ENCODE data around the gene SLC22A8. TPM values are rescaled to one million over a fixed set of nuclear protein-coding genes. Genes with fewer than 3 reads are reported as not detected.

SLC22A8 gene
- total and polyA plus RNA-seq, 2 experiments from 2014 or later, result not detected

DNA sequence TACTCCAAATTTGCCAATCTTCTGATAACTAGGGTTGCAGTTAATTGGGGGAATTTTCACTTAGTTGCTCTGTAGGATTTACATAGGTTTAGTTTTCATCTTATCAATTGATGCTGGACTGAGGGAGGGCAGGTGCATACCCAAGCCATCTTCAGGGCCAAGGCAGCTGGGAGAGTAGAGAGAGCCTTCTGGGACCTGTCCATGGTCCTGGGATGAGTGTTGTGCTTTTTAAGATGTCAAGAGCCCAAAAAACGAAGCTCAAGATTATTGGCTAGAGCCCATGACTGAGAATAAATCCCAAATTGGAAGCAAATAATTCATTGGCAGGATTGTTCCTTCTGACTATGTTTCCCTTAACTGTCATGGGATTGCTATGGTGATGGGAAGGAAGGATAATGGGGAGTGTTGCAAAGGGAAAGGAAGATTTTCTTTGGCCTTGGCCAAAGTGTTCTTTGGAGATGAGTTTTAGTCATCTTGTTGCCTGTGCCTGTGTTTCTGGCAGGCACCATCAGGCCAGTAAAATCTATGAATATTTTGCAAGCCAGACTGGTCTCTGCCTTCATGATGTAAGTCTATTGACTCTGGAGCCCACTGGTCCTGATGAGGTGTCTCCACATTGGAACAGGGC is 35.4 kb downstream of the SLC22A8 start:
- H3K9me2 ChIP-seq (ENCODE audit: insufficient read depth), result no peaks in the 10 kb centered on the region
- H3K4me2 ChIP-seq (ENCODE audit: unreplicated experiment), result no peak overlapping the region
- WGBS, 2 experiments (ENCODE audit: low coverage in 1 of 2, low lambda C conversion rate in 2 of 2, missing lambda C conversion rate in 2 of 2), result 0 to 2% methylated on average over 1 of the region's 1 CpG
- no peak overlapping the region for H3K4me3 ChIP-seq
- no peak overlapping the region for H3K27ac ChIP-seq
- in situ Hi-C loops (cut with MboI), result no loop called here
- TF ChIP-seq EZH2 (IDR thresholded peaks at IDR 0.05; ENCODE audit: insufficient read depth, poor library complexity, severe bottlenecking) (no peak), EZH2phosphoT487 (IDR thresholded peaks at IDR 0.05; ENCODE audit: insufficient read depth, low read depth) (no peak)
- peak; percentile 30 for DNase-seq
- no peaks in the 10 kb centered on the region for H3K27me3 ChIP-seq (replicated peaks; ENCODE audit: insufficient read depth)
- no peaks in the 10 kb centered on the region for H3K9me3 ChIP-seq (ENCODE audit: low read depth)
- H3K79me2 ChIP-seq (ENCODE audit: insufficient read depth), result no peaks in the 10 kb centered on the region
- no peak overlapping the region for H2AFZ ChIP-seq
- no peaks in the 10 kb centered on the region for H4K20me1 ChIP-seq (ENCODE audit: insufficient read depth)
- H3K4me1 ChIP-seq (ENCODE audit: insufficient read depth), result no peaks in the 10 kb centered on the region
- H3K36me3 ChIP-seq (ENCODE audit: low read depth), result no peaks in the 10 kb centered on the region
- H3K9ac ChIP-seq, result no peak overlapping the region
- no peaks in the 10 kb centered on the region for H3F3A ChIP-seq (ENCODE audit: insufficient read depth)

DNA sequence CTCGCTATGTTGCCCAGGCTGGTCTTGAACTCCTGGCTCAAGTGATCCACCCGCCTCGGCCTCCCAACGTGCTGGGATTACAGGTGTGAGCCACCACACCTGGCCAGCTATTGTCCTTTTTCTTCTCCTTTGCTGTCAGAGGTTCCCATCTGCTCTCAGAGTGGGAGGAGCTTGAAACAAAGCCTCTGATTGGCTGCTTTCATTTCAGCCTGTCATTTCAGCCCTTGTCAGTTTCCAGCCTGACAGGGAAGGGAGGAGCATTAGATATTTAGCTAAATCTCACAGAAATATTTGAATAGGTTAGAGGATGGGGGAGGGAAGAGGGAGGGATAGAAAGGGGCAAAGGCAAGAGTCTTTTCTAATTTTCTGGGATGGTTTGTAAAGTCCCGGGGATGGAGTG is 39.5 kb downstream of the SLC22A8 start:
- Histone ChIP-seq H3K4me1 (ENCODE audit: insufficient read depth) (no peaks in the 10 kb centered on the region), H3K27me3 (replicated peaks; ENCODE audit: insufficient read depth) (no peaks in the 10 kb centered on the region), H3K4me3 (no peak overlapping the region), H3K4me2 (ENCODE audit: unreplicated experiment) (no peak overlapping the region), H3F3A (ENCODE audit: insufficient read depth) (no peaks in the 10 kb centered on the region), H3K9ac (no peak overlapping the region), H3K27ac (no peak overlapping the region), H3K9me3 (ENCODE audit: low read depth) (no peaks in the 10 kb centered on the region), H3K9me2 (ENCODE audit: insufficient read depth) (no peaks in the 10 kb centered on the region), H3K79me2 (ENCODE audit: insufficient read depth) (no peaks in the 10 kb centered on the region), H2AFZ (no peak overlapping the region), H4K20me1 (ENCODE audit: insufficient read depth) (no peaks in the 10 kb centered on the region), H3K36me3 (ENCODE audit: low read depth) (no peaks in the 10 kb centered on the region)
- DNase-seq, result no peak
- 27 to 29% methylated on average over 5 of the region's 5 CpGs for WGBS, 2 experiments (ENCODE audit: low coverage in 1 of 2, low lambda C conversion rate in 2 of 2, missing lambda C conversion rate in 2 of 2)
- in situ Hi-C loops (cut with MboI), result no loop called here
- no peak for TF ChIP-seq EZH2phosphoT487 (IDR thresholded peaks at IDR 0.05; ENCODE audit: insufficient read depth, low read depth)
- no peak for TF ChIP-seq EZH2 (IDR thresholded peaks at IDR 0.05; ENCODE audit: insufficient read depth, poor library complexity, severe bottlenecking)

DNA sequence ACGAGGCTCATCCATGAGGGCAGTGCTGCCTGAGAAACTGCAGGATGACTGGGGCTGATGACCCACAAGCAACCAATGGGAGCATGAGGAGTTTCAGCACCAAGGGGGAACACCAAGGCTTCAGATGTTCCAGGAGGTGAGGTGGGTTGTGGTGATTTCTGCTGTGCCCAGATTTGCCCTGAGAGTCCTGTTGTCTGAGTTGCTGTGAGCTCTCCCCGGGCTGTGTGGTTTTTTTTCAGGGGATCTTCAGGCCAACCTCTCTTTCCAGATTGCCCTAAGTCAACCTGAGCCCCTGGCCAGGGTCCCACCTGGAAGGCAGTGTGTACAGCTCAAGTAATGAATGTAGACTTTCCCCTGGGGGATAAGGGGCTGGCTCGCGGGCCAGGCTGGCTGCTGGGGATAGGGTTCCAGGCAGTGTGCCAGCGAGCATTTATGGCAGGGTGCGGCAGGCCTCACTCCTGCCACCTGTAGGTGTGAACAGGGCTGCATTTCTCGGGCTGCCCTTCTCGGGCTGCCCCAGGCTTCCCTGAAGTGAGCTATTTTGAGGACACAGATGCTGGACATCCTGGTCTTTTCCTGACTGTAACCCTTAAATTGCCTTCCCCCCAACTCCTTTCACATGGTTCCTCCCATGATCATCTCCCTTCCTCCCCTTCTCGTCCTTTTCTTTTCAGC is 40.7 kb downstream of the SLC22A8 start:
- Histone ChIP-seq H3K79me2 (ENCODE audit: insufficient read depth) (no peaks in the 10 kb centered on the region), H3F3A (ENCODE audit: insufficient read depth) (no peaks in the 10 kb centered on the region), H4K20me1 (ENCODE audit: insufficient read depth) (no peaks in the 10 kb centered on the region), H3K4me2 (ENCODE audit: unreplicated experiment) (no peak overlapping the region), H2AFZ (no peak overlapping the region), H3K9me2 (ENCODE audit: insufficient read depth) (no peaks in the 10 kb centered on the region), H3K4me1 (ENCODE audit: insufficient read depth) (no peaks in the 10 kb centered on the region), H3K27me3 (replicated peaks; ENCODE audit: insufficient read depth) (peaks cover 3% of the 10 kb centered on the region), H3K9ac (no peak overlapping the region), H3K4me3 (no peak overlapping the region), H3K36me3 (ENCODE audit: low read depth) (no peaks in the 10 kb centered on the region), H3K9me3 (ENCODE audit: low read depth) (no peaks in the 10 kb centered on the region), H3K27ac (no peak overlapping the region)
- TF ChIP-seq EZH2 (IDR thresholded peaks at IDR 0.05; ENCODE audit: insufficient read depth, poor library complexity, severe bottlenecking) (no peak), EZH2phosphoT487 (IDR thresholded peaks at IDR 0.05; ENCODE audit: insufficient read depth, low read depth) (no peak)
- WGBS, 2 experiments (ENCODE audit: low coverage in 1 of 2, low lambda C conversion rate in 2 of 2, missing lambda C conversion rate in 2 of 2), result 9 to 11% methylated on average over 9 of the region's 9 CpGs
- peak; percentile 32 for DNase-seq
- in situ Hi-C loops (cut with MboI), result no loop called here

DNA sequence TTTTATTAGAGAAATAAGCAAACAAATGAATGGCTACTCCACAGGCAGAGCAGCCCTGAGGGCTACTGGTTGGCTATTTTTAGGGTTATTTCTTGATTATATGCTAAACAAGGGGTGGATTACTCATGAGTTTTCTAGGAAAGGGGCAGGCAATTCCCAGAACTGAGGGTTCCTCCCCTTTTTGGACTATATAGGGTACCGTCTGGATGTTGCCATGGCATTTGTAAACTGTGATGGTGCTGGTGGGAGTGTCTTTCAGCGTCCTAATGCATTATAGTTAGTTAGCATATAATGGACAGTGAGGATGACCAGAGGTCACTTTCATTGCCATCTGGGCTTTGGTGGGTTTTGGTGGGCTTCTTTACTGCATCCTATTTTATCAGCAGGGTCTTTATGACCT is 50.1 kb downstream of the SLC22A8 start:
- H3K36me3 ChIP-seq (ENCODE audit: low read depth), result no peaks in the 10 kb centered on the region
- H3K9me2 ChIP-seq (ENCODE audit: insufficient read depth), result no peaks in the 10 kb centered on the region
- H3K27me3 ChIP-seq (replicated peaks; ENCODE audit: insufficient read depth), result peaks cover 7% of the 10 kb centered on the region
- no peaks in the 10 kb centered on the region for H4K20me1 ChIP-seq (ENCODE audit: insufficient read depth)
- H3K27ac ChIP-seq, result no peak overlapping the region
- no peak for DNase-seq
- no peak for TF ChIP-seq EZH2 (IDR thresholded peaks at IDR 0.05; ENCODE audit: insufficient read depth, poor library complexity, severe bottlenecking)
- no peak for TF ChIP-seq EZH2phosphoT487 (IDR thresholded peaks at IDR 0.05; ENCODE audit: insufficient read depth, low read depth)
- H3K4me2 ChIP-seq (ENCODE audit: unreplicated experiment), result no peak overlapping the region
- no peaks in the 10 kb centered on the region for H3K9me3 ChIP-seq (ENCODE audit: low read depth)
- no peaks in the 10 kb centered on the region for H3F3A ChIP-seq (ENCODE audit: insufficient read depth)
- no peak overlapping the region for H3K4me3 ChIP-seq
- in situ Hi-C loops (cut with MboI), result no loop called here
- H3K4me1 ChIP-seq (ENCODE audit: insufficient read depth), result no peaks in the 10 kb centered on the region
- no peak overlapping the region for H3K9ac ChIP-seq
- 10 to 15% methylated on average over 2 of the region's 2 CpGs for WGBS, 2 experiments (ENCODE audit: low coverage in 1 of 2, low lambda C conversion rate in 2 of 2, missing lambda C conversion rate in 2 of 2)
- no peak overlapping the region for H2AFZ ChIP-seq
- H3K79me2 ChIP-seq (ENCODE audit: insufficient read depth), result no peaks in the 10 kb centered on the region

Measured in GM23248 (cell line).